HL-60 (cell line): Measurements from ENCODE around the gene OR10A7.

Source experiments
- DNase-seq, 2 experiments: peaks; one replicate each; pipeline ENCODE4 v3.0.0-alpha.2; 2010 to 2020; ENCODE audit warnings: low read depth in 1 of 2, low spot score in 1 of 2
- H3K27ac ChIP-seq: fragments of 250-450 bp; sonication (Bioruptor Pico); replicated peaks from 2 replicates; pipeline ENCODE4 v1.5.1; 2020; ENCODE audit warnings: mild to moderate bottlenecking, moderate library complexity
- H3K27me3 ChIP-seq: fragments of 250-450 bp; sonication (Bioruptor Pico); 2 replicates; pipeline ENCODE4 v1.5.1; 2021; ENCODE audit warnings: mild to moderate bottlenecking, moderate library complexity; ENCODE audit not compliant: insufficient read depth, poor library complexity, severe bottlenecking
- H3K4me3 ChIP-seq: replicated peaks from 2 replicates; pipeline ENCODE4 v1.5.1; 2011; ENCODE audit warnings: mild to moderate bottlenecking, control low read depth, low read length; ENCODE audit not compliant: insufficient read depth
- CTCF ChIP-seq: IDR thresholded peaks from one replicate; pipeline ENCODE4 v1.5.1; 2011; ENCODE audit warnings: low read length, control low read depth, inconsistent platforms; ENCODE audit not compliant: insufficient read depth
- GABPA ChIP-seq: IDR thresholded peaks from 2 replicates; pipeline ENCODE4 v1.6.1; 2012; ENCODE audit warnings: low read depth
- POLR2AphosphoS5 ChIP-seq: IDR thresholded peaks from 2 replicates; pipeline ENCODE4 v1.6.1; 2012; ENCODE audit warnings: low read depth
- REST ChIP-seq: IDR thresholded peaks from 2 replicates; pipeline ENCODE4 v1.6.1; 2012; ENCODE audit warnings: low read depth; ENCODE audit not compliant: insufficient replicate concordance
- SPI1 ChIP-seq: IDR thresholded peaks from 2 replicates; pipeline ENCODE4 v1.6.1; 2012; ENCODE audit warnings: low read depth, mild to moderate bottlenecking, borderline replicate concordance

The OR10A7 gene

GRCh38 chr12:55250944-55251343, 30.1 kb downstream of the OR10A7 start:
- no peak overlapping the region for H3K4me3 ChIP-seq
- H3K27me3 ChIP-seq: peaks cover 18% of the 10 kb centered on the region
- TF ChIP-seq REST (no peak), POLR2AphosphoS5 (no peak), CTCF (no peak), SPI1 (no peak), GABPA (no peak)
- DNase-seq: no peak
- no peak overlapping the region for H3K27ac ChIP-seq

GRCh38 chr12:55253281-55253680, 32.5 kb downstream of the OR10A7 start:
- TF ChIP-seq GABPA: no peak
- no peak for TF ChIP-seq POLR2AphosphoS5
- TF ChIP-seq REST: no peak
- no peak for TF ChIP-seq CTCF
- TF ChIP-seq SPI1: no peak
- no peak for DNase-seq

GRCh38 chr12:55256831-55257230, 36.0 kb downstream of the OR10A7 start:
- H3K4me3 ChIP-seq: no peak overlapping the region
- peaks cover 3% of the 10 kb centered on the region for H3K27me3 ChIP-seq
- DNase-seq: no peak
- no peak for TF ChIP-seq CTCF
- TF ChIP-seq SPI1: no peak
- no peak for TF ChIP-seq REST
- no peak for TF ChIP-seq POLR2AphosphoS5
- no peak overlapping the region for H3K27ac ChIP-seq

More at GRCh38 chr12:55253281-55253680, 32.5 kb downstream of the OR10A7 start:
- H3K27me3 ChIP-seq: peaks cover 8% of the 10 kb centered on the region
- no peak overlapping the region for H3K27ac ChIP-seq
- no peak overlapping the region for H3K4me3 ChIP-seq
